ENCODE data around the gene ANKRD65. TPM values are rescaled to one million over a fixed set of nuclear protein-coding genes. Genes with fewer than 3 reads are reported as not detected.

The ANKRD65 gene
- total RNA-seq, 4 donors from 2014 or later: 4.1 to 15.4 (median 8.7) TPM

GRCh38 chr1:1411626-1412025, 9.4 kb downstream of the ANKRD65 start:
- no peak for TF ChIP-seq CTCF (IDR thresholded peaks at IDR 0.05; ENCODE audit: low read depth)

- TF ChIP-seq CTCF (IDR thresholded peaks at IDR 0.05; ENCODE audit: low read depth): no peak
These were observed 13.3 kb downstream of the ANKRD65 start for GRCh38 chr1:1407636-1408318.

- TF ChIP-seq CTCF (IDR thresholded peaks at IDR 0.05; ENCODE audit: low read depth): no peak
These were observed 14.0 kb downstream of the ANKRD65 start, which contains the start of gene MRPL20 for GRCh38 chr1:1406821-1407635. Gene MRPL20 (minus strand): TSS chr1:1407293. CDS start chr1:1407217, 76 bp downstream.

- TF ChIP-seq CTCF (IDR thresholded peaks at IDR 0.05; ENCODE audit: low read depth): no peak
These were observed 14.8 kb downstream of the ANKRD65 start for GRCh38 chr1:1406101-1406820.

GRCh38 chr1:1403653-1404052, 17.4 kb downstream of the ANKRD65 start:
- TF ChIP-seq CTCF (IDR thresholded peaks at IDR 0.05; ENCODE audit: low read depth): no peak

- no peak for TF ChIP-seq CTCF (IDR thresholded peaks at IDR 0.05; ENCODE audit: low read depth)
These were observed 18.8 kb downstream of the ANKRD65 start for GRCh38 chr1:1402072-1402900.
